B cell (primary cell): ENCODE measurements around the gene PDCD2L. TPM values are rescaled to one million over a fixed set of nuclear protein-coding genes. Genes with fewer than 3 reads are reported as not detected.

Experiments used
- ATAC-seq: fragments of 200-7000 bp; cut with Tn5 transposase; one replicate; pipeline ENCODE4 v1.10.0; 2021; ENCODE audit warnings: low read depth, mild to moderate bottlenecking, moderate number of reproducible peaks, moderate library complexity
- CTCF ChIA-PET: fragments of 350-600 bp; sonication (Branson Sonifier 250); formaldehyde crosslinking; loops from one replicate; lab custom pipeline; 2021; ENCODE audit warnings: antibody characterized with exemption, inconsistent platforms; lab: Charles Lee
- POLR2A ChIA-PET: fragments of 350-600 bp; sonication (Branson Sonifier 250); formaldehyde crosslinking; loops from one replicate; lab custom pipeline; 2021; ENCODE audit warnings: antibody characterized with exemption; lab: Charles Lee
- DNase-seq: peaks from one replicate; pipeline ENCODE4 v3.0.0; 2013
- H2AFZ ChIP-seq: 2 replicates; pipeline ENCODE4 v1.6.1; 2012; ENCODE audit warnings: mild to moderate bottlenecking, low read depth, low read length; ENCODE audit not compliant: insufficient read depth, poor library complexity, severe bottlenecking
- H3K27ac ChIP-seq, 2 donors: 1 replicate in 1 of 2; 2 replicates in 1 of 2; pipeline ENCODE4 v1.5.1; 2012 to 2013; ENCODE audit warnings: low read length in 2 of 2, mild to moderate bottlenecking in 2 of 2, moderate library complexity in 1 of 2
- H3K27me3 ChIP-seq, 4 experiments: fragments of 200-600 bp in 1 of 4; sonication (generic) in 1 of 4; replicated peaks in 1 of 4; 1 replicate in 2 of 4; 2 replicates in 2 of 4; pipeline versions ENCODE4 v1.6.1 to v1.7.0; 2013 to 2016; ENCODE audit warnings: low read length in 3 of 4, mild to moderate bottlenecking in 2 of 4, mixed read lengths in 1 of 4, moderate library complexity in 1 of 4; ENCODE audit not compliant: insufficient read depth in 4 of 4, control insufficient read depth in 3 of 4; ENCODE audit errors: control extremely low read depth in 1 of 4
- H3K36me3 ChIP-seq, 2 experiments: replicated peaks in 1 of 2; 1 replicate in 1 of 2; 2 replicates in 1 of 2; pipeline versions ENCODE4 v1.6.1 to v1.7.1; 2013; ENCODE audit warnings: low read length in 1 of 2; ENCODE audit not compliant: insufficient read depth in 2 of 2, control insufficient read depth in 1 of 2; ENCODE audit errors: control extremely low read depth in 1 of 2, extremely low read depth in 1 of 2
- H3K4me1 ChIP-seq, 2 donors: fragments of 200-600 bp in 1 of 2; sonication (generic) in 1 of 2; 1 replicate in 1 of 2; 2 replicates in 1 of 2; pipeline versions ENCODE4 v1.5.1 to v1.6.1; 2013 to 2017; ENCODE audit warnings: low read length in 2 of 2; ENCODE audit not compliant: control insufficient read depth in 2 of 2, insufficient read depth in 2 of 2
- H3K4me2 ChIP-seq: replicated peaks from 2 replicates; pipeline ENCODE3; 2012; ENCODE audit warnings: mild to moderate bottlenecking, low read depth, low read length; ENCODE audit not compliant: poor library complexity, severe bottlenecking
- H3K4me3 ChIP-seq, 5 experiments: fragments of 200-600 bp in 1 of 5; sonication (generic) in 1 of 5; 1 replicate in 3 of 5; 2 replicates in 2 of 5; pipeline versions ENCODE4 v1.5.1 to v1.7.0; 2011 to 2016; ENCODE audit warnings: low read length in 4 of 5, mild to moderate bottlenecking in 4 of 5, low read depth in 2 of 5, control low read depth in 1 of 5, moderate library complexity in 1 of 5; ENCODE audit not compliant: insufficient read depth in 1 of 5; ENCODE audit errors: control extremely low read depth in 1 of 5, extremely low read depth in 1 of 5
- H3K79me2 ChIP-seq: fragments of 200-600 bp; sonication (generic); one replicate; pipeline ENCODE4 v1.6.0; 2016; ENCODE audit warnings: low read length; ENCODE audit not compliant: control insufficient read depth, insufficient read depth
- H3K9ac ChIP-seq: fragments of 200-600 bp; sonication (generic); 2 replicates; pipeline ENCODE4 v1.6.1; 2017; ENCODE audit warnings: mild to moderate bottlenecking, low read length, moderate library complexity
- H3K9me3 ChIP-seq, 3 donors: one replicate each; pipeline versions ENCODE4 v1.6.1 to v1.7.1; 2013; ENCODE audit warnings: low read length in 2 of 3; ENCODE audit not compliant: control insufficient read depth in 2 of 3, insufficient read depth in 1 of 3; ENCODE audit errors: control extremely low read depth in 1 of 3
- H4K20me1 ChIP-seq: 2 replicates; pipeline ENCODE4 v1.6.0; 2012; ENCODE audit warnings: mild to moderate bottlenecking, low read length; ENCODE audit not compliant: insufficient read depth, control insufficient read depth, poor library complexity, severe bottlenecking
- H3K27ac Mint-ChIP-seq: one replicate; pipeline ENCODE4 v1.8.0; 2021; ENCODE audit warnings: mixed read lengths
- H3K27me3 Mint-ChIP-seq: one replicate; pipeline ENCODE4 v1.8.0; 2021; ENCODE audit warnings: mixed read lengths
- H3K4me1 Mint-ChIP-seq: one replicate; pipeline ENCODE4 v1.8.0; 2021; ENCODE audit warnings: mixed read lengths
- H3K4me3 Mint-ChIP-seq: one replicate; pipeline ENCODE4 v1.8.0; 2021; ENCODE audit warnings: mixed read lengths
- H3K9me3 Mint-ChIP-seq: one replicate; pipeline ENCODE4 v1.8.0; 2022; ENCODE audit warnings: mixed read lengths; ENCODE audit not compliant: insufficient read depth
- EZH2 ChIP-seq: IDR thresholded peaks from 2 replicates; pipeline ENCODE4 v1.6.1; 2012; ENCODE audit warnings: borderline replicate concordance, low read depth, mild to moderate bottlenecking, moderate library complexity, low read length; ENCODE audit not compliant: insufficient read depth, poor library complexity, severe bottlenecking
- WGBS: methylation state at CpG from one replicate; pipeline ENCODE4 v1.1.5; 2013; ENCODE audit warnings: missing lambda C conversion rate; ENCODE audit not compliant: insufficient coverage; 5-methylcytosine and 5-hydroxymethylcytosine counted together
- intact Hi-C: fragments of 100-400 bp; cut with micrococcal nuclease; formaldehyde crosslinking; loops from one replicate; pipeline ENCODE4 v1.10.0; 2022
- polyA plus RNA-seq: library from polyadenylated mRNA; depleted of rRNA; stranded (reverse); fragments of >200 nt; gene quantifications from 2 replicates; pipeline ENCODE4 v1.2.3, GENCODE V29; 2012
- total RNA-seq, 2 donors: library from RNA; stranded (reverse); fragments of 120-200 nt in 1 of 2; gene quantifications; 1 replicate in 1 of 2; 2 replicates in 1 of 2; pipeline versions ENCODE4 v1.2.3 to v1.2.4, GENCODE V29; 2013 to 2022
- TF ChIP-seq, protein P1 (sequence below): fragments of 200-600 bp; IDR thresholded peaks from one replicate; pipeline ENCODE4 v1.8.0; 2022; ENCODE audit warnings: antibody characterized with exemption, mild to moderate bottlenecking

PDCD2L gene
- total and polyA plus RNA-seq, 2 donors (not counting 1 experiment from before 2014, with no cell fraction given): 11.3 to 16.7 TPM

DNA sequence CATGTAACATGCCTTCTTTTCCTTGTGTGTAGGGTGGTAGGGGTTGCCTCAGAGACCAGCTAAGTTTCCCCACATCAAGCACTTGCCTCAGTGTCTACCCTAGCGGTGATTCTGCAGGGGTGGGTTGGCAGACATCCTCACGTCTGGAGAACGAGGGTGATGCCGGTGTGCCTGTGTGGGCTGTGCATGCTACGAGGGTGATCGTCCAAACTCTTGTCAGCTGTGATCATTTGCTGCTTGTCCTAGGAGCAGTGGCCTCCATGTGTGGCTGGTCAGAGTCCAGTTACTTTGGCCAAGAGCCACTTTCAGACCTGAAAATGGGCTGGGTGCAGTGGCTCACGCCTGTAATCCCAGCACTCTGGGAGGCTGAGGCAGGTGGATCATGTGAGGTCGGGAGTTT is 34.1 kb upstream of the PDCD2L start:
- H4K20me1 ChIP-seq: no peaks in the 10 kb centered on the region
- no peak for TF ChIP-seq EZH2
- TF ChIP-seq, protein P1, sequence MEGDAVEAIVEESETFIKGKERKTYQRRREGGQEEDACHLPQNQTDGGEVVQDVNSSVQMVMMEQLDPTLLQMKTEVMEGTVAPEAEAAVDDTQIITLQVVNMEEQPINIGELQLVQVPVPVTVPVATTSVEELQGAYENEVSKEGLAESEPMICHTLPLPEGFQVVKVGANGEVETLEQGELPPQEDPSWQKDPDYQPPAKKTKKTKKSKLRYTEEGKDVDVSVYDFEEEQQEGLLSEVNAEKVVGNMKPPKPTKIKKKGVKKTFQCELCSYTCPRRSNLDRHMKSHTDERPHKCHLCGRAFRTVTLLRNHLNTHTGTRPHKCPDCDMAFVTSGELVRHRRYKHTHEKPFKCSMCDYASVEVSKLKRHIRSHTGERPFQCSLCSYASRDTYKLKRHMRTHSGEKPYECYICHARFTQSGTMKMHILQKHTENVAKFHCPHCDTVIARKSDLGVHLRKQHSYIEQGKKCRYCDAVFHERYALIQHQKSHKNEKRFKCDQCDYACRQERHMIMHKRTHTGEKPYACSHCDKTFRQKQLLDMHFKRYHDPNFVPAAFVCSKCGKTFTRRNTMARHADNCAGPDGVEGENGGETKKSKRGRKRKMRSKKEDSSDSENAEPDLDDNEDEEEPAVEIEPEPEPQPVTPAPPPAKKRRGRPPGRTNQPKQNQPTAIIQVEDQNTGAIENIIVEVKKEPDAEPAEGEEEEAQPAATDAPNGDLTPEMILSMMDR: no peak
- Mint-ChIP-seq H3K27me3 (no peaks in the 10 kb centered on the region), H3K4me3 (no peak overlapping the region), H3K9me3 (no peaks in the 10 kb centered on the region), H3K4me1 (peaks cover 14% of the 10 kb centered on the region), H3K27ac (no peak overlapping the region)
- 98% methylated on average over 7 of the region's 8 CpGs for WGBS
- ATAC-seq: no peak
- no peak for DNase-seq
- no peaks in the 10 kb centered on the region for H3K27me3 ChIP-seq
- H3K4me2 ChIP-seq: no peak overlapping the region
- no peak overlapping the region for H3K4me3 ChIP-seq
- H3K9ac ChIP-seq: no peak overlapping the region
- intact Hi-C loops: no loop called here
- no peak overlapping the region for H2AFZ ChIP-seq
- POLR2A ChIA-PET: no interaction called here
- H3K27ac ChIP-seq: no peak overlapping the region
- CTCF ChIA-PET: interaction anchor here (0.5 kb wide), 1 partner anchor 192 kb away, joined by 3 read pairs; no protein-coding TSS in a partner anchor
- peaks cover 8 to 17% of the 10 kb centered on the region in 2 donors for H3K4me1 ChIP-seq
- H3K9me3 ChIP-seq: no peaks in the 10 kb centered on the region
- H3K36me3 ChIP-seq: peaks cover 0 to 48% of the 10 kb centered on the region in 2 experiments
- peaks cover 43% of the 10 kb centered on the region for H3K79me2 ChIP-seq

DNA sequence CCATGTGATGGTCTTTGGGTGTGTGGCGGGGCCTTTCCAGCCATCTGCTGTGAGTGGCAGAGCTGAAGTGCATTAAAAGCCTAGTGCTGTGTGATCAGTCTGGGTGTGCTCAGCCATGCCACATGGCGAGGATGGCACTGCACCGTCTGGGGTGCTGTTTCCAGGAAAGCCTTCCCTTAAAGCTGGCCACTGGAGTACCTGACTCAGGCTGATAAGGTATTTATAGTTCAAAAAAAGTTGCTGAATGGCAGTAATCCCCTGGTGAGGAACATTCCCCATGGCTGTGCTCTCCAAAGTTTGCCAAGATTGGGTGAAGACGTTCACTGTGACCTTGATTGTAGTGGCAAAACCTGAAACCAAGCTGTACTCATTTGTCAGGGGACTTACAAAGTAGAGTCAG is 33.2 kb upstream of the PDCD2L start:
- H3K9me3 Mint-ChIP-seq: no peaks in the 10 kb centered on the region
- Histone ChIP-seq H3K36me3 (peaks cover 0 to 54% of the 10 kb centered on the region in 2 experiments), H3K9ac (no peak overlapping the region), H3K4me2 (no peak overlapping the region), H3K79me2 (peaks cover 34% of the 10 kb centered on the region), H3K4me3 (no peak overlapping the region), H3K27me3 (no peaks in the 10 kb centered on the region), H3K4me1 (peaks cover 5 to 11% of the 10 kb centered on the region in 2 donors), H3K27ac (no peak overlapping the region), H2AFZ (no peak overlapping the region), H3K9me3 (no peaks in the 10 kb centered on the region), H4K20me1 (no peaks in the 10 kb centered on the region)
- intact Hi-C loops: no loop called here
- ATAC-seq (no peak), DNase-seq (no peak)
- no peak for TF ChIP-seq EZH2
- TF ChIP-seq, protein P1: no peak
- no peaks in the 10 kb centered on the region for H3K27me3 Mint-ChIP-seq
- H3K4me3 Mint-ChIP-seq: no peak overlapping the region
- POLR2A ChIA-PET: interaction anchor here (0.5 kb wide), 1 partner anchor 1851 kb away, joined by 3 read pairs; no protein-coding TSS in a partner anchor
- peaks cover 10% of the 10 kb centered on the region for H3K4me1 Mint-ChIP-seq
- WGBS: 87% methylated on average over 4 of the region's 4 CpGs
- H3K27ac Mint-ChIP-seq: no peak overlapping the region
- CTCF ChIA-PET: no interaction called here
